ENCODE results near the gene TNS1.

DNA sequence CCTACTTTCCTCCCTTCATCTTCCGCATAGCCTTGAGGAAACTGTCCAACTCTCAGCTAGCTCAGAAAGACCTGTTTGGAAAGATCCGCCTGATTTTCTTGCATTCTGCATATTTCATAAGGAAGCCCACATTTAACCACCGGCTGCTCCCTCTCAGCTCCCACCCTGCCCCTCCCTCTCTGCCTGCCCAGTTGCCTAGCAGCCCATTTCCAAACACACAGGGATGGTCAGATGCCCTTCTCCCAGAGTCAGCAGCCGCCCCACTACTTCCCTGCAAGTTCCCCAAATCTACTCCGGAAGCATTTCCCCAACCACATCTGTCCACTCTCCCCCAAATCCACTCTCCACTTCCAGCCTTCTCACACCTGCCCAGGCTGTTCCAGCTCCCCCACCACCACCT lies 96.0 kb downstream of the TNS1 start:
- TF ChIP-seq, protein P1, sequence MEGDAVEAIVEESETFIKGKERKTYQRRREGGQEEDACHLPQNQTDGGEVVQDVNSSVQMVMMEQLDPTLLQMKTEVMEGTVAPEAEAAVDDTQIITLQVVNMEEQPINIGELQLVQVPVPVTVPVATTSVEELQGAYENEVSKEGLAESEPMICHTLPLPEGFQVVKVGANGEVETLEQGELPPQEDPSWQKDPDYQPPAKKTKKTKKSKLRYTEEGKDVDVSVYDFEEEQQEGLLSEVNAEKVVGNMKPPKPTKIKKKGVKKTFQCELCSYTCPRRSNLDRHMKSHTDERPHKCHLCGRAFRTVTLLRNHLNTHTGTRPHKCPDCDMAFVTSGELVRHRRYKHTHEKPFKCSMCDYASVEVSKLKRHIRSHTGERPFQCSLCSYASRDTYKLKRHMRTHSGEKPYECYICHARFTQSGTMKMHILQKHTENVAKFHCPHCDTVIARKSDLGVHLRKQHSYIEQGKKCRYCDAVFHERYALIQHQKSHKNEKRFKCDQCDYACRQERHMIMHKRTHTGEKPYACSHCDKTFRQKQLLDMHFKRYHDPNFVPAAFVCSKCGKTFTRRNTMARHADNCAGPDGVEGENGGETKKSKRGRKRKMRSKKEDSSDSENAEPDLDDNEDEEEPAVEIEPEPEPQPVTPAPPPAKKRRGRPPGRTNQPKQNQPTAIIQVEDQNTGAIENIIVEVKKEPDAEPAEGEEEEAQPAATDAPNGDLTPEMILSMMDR (IDR thresholded peaks at IDR 0.05; ENCODE audit: insufficient read depth, low read depth, low read length): no peak
- TF ChIP-seq EZH2 (IDR thresholded peaks at IDR 0.05; ENCODE audit: insufficient read depth, low read length): no peak
